H9 (cell line): Measurements from ENCODE around the gene CABLES2. TPM values are rescaled to one million over a fixed set of nuclear protein-coding genes. Genes with fewer than 3 reads are reported as not detected.

Source experiments
- DNase-seq: peaks from one replicate; pipeline ENCODE4 v3.0.0-alpha.2; 2017
- H2AFZ ChIP-seq: one replicate; pipeline ENCODE4 v1.6.1; 2013; ENCODE audit warnings: mild to moderate bottlenecking, low read length, control low read depth, moderate library complexity
- H2AK5ac ChIP-seq: 2 replicates; pipeline ENCODE4 v1.6.1; 2013; ENCODE audit warnings: low read length, control low read depth, mixed read lengths; ENCODE audit not compliant: insufficient read length
- H2BK120ac ChIP-seq: one replicate; pipeline ENCODE4 v1.6.1; 2013; ENCODE audit warnings: low read depth, mild to moderate bottlenecking, low read length, control low read depth, inconsistent platforms; ENCODE audit not compliant: poor library complexity, severe bottlenecking
- H2BK12ac ChIP-seq: 2 replicates; pipeline ENCODE4 v1.6.1; 2013; ENCODE audit warnings: low read length, control low read depth, mixed read lengths, low read depth; ENCODE audit not compliant: insufficient read length
- H2BK15ac ChIP-seq: 2 replicates; pipeline ENCODE4 v1.6.1; 2013; ENCODE audit warnings: low read depth, low read length, control low read depth
- H2BK20ac ChIP-seq: one replicate; pipeline ENCODE4 v1.6.1; 2013; ENCODE audit warnings: low read depth, mild to moderate bottlenecking, low read length, control low read depth, inconsistent platforms; ENCODE audit not compliant: poor library complexity, severe bottlenecking
- H2BK5ac ChIP-seq: 2 replicates; pipeline ENCODE4 v1.6.1; 2013; ENCODE audit warnings: low read length, control low read depth, mixed read lengths; ENCODE audit not compliant: insufficient read length
- H3K14ac ChIP-seq: 2 replicates; pipeline ENCODE4 v1.6.1; 2013; ENCODE audit warnings: low read length, control low read depth; ENCODE audit not compliant: insufficient read depth
- H3K18ac ChIP-seq: 2 replicates; pipeline ENCODE4 v1.6.1; 2013; ENCODE audit warnings: low read depth, mild to moderate bottlenecking, mixed read lengths, low read length, control low read depth; ENCODE audit not compliant: insufficient read length
- H3K23ac ChIP-seq: 2 replicates; pipeline ENCODE4 v1.6.1; 2013; ENCODE audit warnings: low read length, control low read depth, mixed read lengths, low read depth; ENCODE audit not compliant: insufficient read length
- H3K23me2 ChIP-seq: 2 replicates; pipeline ENCODE4 v1.6.1; 2013; ENCODE audit warnings: low read depth, mild to moderate bottlenecking, mixed read lengths, low read length, control low read depth; ENCODE audit not compliant: insufficient read length, poor library complexity, severe bottlenecking
- H3K27ac ChIP-seq: 2 replicates; pipeline ENCODE4 v1.5.1; 2013; ENCODE audit warnings: low read length, control low read depth, mixed read lengths, low read depth; ENCODE audit not compliant: insufficient read length
- H3K27me3 ChIP-seq: 2 replicates; pipeline ENCODE4 v1.6.1; 2013; ENCODE audit warnings: low read length, control low read depth, inconsistent platforms; ENCODE audit not compliant: insufficient read depth
- H3K4ac ChIP-seq: 2 replicates; pipeline ENCODE4 v1.6.1; 2013; ENCODE audit warnings: low read depth, mild to moderate bottlenecking, control low read depth, inconsistent platforms, low read length, moderate library complexity
- H3K4me1 ChIP-seq: 2 replicates; pipeline ENCODE4 v1.6.1; 2013; ENCODE audit warnings: low read length, control low read depth, inconsistent platforms; ENCODE audit not compliant: insufficient read depth
- H3K4me2 ChIP-seq: 2 replicates; pipeline ENCODE4 v1.6.1; 2013; ENCODE audit warnings: low read length, control low read depth, mixed read lengths; ENCODE audit not compliant: insufficient read length, insufficient read depth
- H3K56ac ChIP-seq: 2 replicates; pipeline ENCODE4 v1.6.1; 2013; ENCODE audit warnings: low read depth, mild to moderate bottlenecking, mixed read lengths, low read length, control low read depth; ENCODE audit not compliant: insufficient read length
- H3K79me1 ChIP-seq: 2 replicates; pipeline ENCODE4 v1.6.1; 2013; ENCODE audit warnings: low read depth, mild to moderate bottlenecking, moderate library complexity, low read length, control low read depth, inconsistent platforms; ENCODE audit not compliant: insufficient read depth, poor library complexity, severe bottlenecking
- H3K79me2 ChIP-seq: 2 replicates; pipeline ENCODE4 v1.6.1; 2013; ENCODE audit warnings: low read length, control low read depth, inconsistent platforms; ENCODE audit not compliant: insufficient read depth
- H3K9ac ChIP-seq: 2 replicates; pipeline ENCODE4 v1.6.1; 2013; ENCODE audit warnings: low read length, control low read depth, mixed read lengths; ENCODE audit not compliant: insufficient read length; ENCODE audit errors: extremely low read depth
- H3K9me3 ChIP-seq: one replicate; pipeline ENCODE4 v1.6.1; 2013; ENCODE audit warnings: low read depth, low read length, inconsistent platforms; ENCODE audit not compliant: control insufficient read depth
- H3T11ph ChIP-seq: one replicate; pipeline ENCODE4 v1.6.1; 2013; ENCODE audit warnings: mild to moderate bottlenecking, low read length, control low read depth, inconsistent platforms
- H4K20me1 ChIP-seq: one replicate; pipeline ENCODE4 v1.6.1; 2013; ENCODE audit not compliant: control insufficient read depth, insufficient read length, insufficient read depth
- H4K5ac ChIP-seq: 2 replicates; pipeline ENCODE4 v1.6.1; 2013; ENCODE audit warnings: low read depth, mild to moderate bottlenecking, mixed read lengths, low read length, control low read depth; ENCODE audit not compliant: insufficient read length
- H4K8ac ChIP-seq: replicated peaks from 2 replicates; pipeline ENCODE4 v1.6.1; 2013; ENCODE audit warnings: low read length, control low read depth, mixed read lengths, low read depth; ENCODE audit not compliant: insufficient read length
- H4K91ac ChIP-seq: 2 replicates; pipeline ENCODE4 v1.6.1; 2013; ENCODE audit warnings: low read depth, mild to moderate bottlenecking, moderate library complexity, mixed read lengths, low read length, control low read depth; ENCODE audit not compliant: insufficient read length
- H3K27ac Mint-ChIP-seq, 3 experiments: 2 replicates in 2 of 3; 3 replicates in 1 of 3; pipeline ENCODE4 v1.8.0; 2020 to 2021; ENCODE audit warnings: mixed read lengths in 3 of 3, mild to moderate bottlenecking in 1 of 3, moderate library complexity in 1 of 3
- H3K27me3 Mint-ChIP-seq: 2 replicates; pipeline ENCODE4 v1.8.0; 2021; ENCODE audit warnings: low read depth, mild to moderate bottlenecking, moderate library complexity, mixed read lengths
- H3K36me3 Mint-ChIP-seq, 3 experiments: 2 replicates in 2 of 3; 3 replicates in 1 of 3; pipeline ENCODE4 v1.8.0; 2020 to 2021; ENCODE audit warnings: low read depth in 3 of 3, mixed read lengths in 3 of 3; ENCODE audit not compliant: insufficient read depth in 1 of 3
- H3K4me1 Mint-ChIP-seq, 2 experiments: 2 replicates each; pipeline ENCODE4 v1.8.0; 2020; ENCODE audit warnings: mixed read lengths in 2 of 2
- H3K4me3 Mint-ChIP-seq, 2 experiments: 2 replicates in 1 of 2; 3 replicates in 1 of 2; pipeline ENCODE4 v1.8.0; 2020 to 2021; ENCODE audit warnings: mild to moderate bottlenecking in 2 of 2, mixed read lengths in 2 of 2, moderate library complexity in 1 of 2
- H3K9me3 Mint-ChIP-seq, 2 experiments: 2 replicates in 1 of 2; 3 replicates in 1 of 2; pipeline ENCODE4 v1.8.0; 2020; ENCODE audit warnings: mild to moderate bottlenecking in 2 of 2, mixed read lengths in 2 of 2, moderate library complexity in 1 of 2
- WGBS: extraction: QIAGEN DNeasy Blood & Tissue Kit; methylation state at CpG from one replicate; pipeline ENCODE4 v1.1.7; 2013; ENCODE audit warnings: missing lambda C conversion rate, low lambda C conversion rate, mixed read lengths; ENCODE audit not compliant: insufficient read length; ENCODE audit errors: extremely low coverage; 5-methylcytosine and 5-hydroxymethylcytosine counted together
- total RNA-seq: library from RNA; stranded (reverse); gene quantifications from 2 replicates; pipeline ENCODE4 v1.2.1, GENCODE V29; 2021
- TF ChIP-seq, protein P1 (sequence below): fragments of 200-600 bp; sonication (generic); conservative IDR thresholded peaks from 3 replicates; pipeline ENCODE4 v1.8.0; 2021; ENCODE audit warnings: antibody characterized with exemption, mild to moderate bottlenecking

The CABLES2 gene
- total RNA-seq, 1 experiment from 2014 or later: 10.8 TPM

DNA sequence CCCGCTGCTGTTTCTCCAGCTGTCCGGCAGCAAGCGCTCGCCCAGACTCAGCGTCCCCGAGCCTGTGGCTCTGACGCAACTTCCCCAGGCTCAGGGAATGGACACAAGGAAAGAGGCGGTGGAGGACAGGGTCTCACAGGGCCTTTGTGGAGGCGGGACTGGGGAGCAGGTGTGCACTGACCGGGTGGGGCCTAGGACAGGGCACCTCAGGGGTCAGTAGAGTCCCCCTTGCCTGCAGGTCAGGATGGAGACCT, 60.0 kb downstream of the CABLES2 start:
- no peaks in the 10 kb centered on the region for H3K9me3 ChIP-seq

More for the DNA sequence above, 60.0 kb downstream of the CABLES2 start:
- H3K23me2 ChIP-seq: no peaks in the 10 kb centered on the region
- H3K4me2 ChIP-seq: no peak overlapping the region
- Mint-ChIP-seq H3K27ac (no peak overlapping the region), H3K4me3 (no peak overlapping the region), H3K4me1 (no peaks in the 10 kb centered on the region), H3K27me3 (no peaks in the 10 kb centered on the region; the same call in 1 of the 2 replicates), H3K36me3 (peaks cover 18 to 80% (median 77%) of the 10 kb centered on the region in 3 experiments), H3K9me3 (peaks cover 9 to 18% of the 10 kb centered on the region in 2 experiments)
- H3K4me1 ChIP-seq: no peaks in the 10 kb centered on the region
- no peak overlapping the region for H3K23ac ChIP-seq
- no peak overlapping the region for H3K18ac ChIP-seq
- TF ChIP-seq, protein P1, sequence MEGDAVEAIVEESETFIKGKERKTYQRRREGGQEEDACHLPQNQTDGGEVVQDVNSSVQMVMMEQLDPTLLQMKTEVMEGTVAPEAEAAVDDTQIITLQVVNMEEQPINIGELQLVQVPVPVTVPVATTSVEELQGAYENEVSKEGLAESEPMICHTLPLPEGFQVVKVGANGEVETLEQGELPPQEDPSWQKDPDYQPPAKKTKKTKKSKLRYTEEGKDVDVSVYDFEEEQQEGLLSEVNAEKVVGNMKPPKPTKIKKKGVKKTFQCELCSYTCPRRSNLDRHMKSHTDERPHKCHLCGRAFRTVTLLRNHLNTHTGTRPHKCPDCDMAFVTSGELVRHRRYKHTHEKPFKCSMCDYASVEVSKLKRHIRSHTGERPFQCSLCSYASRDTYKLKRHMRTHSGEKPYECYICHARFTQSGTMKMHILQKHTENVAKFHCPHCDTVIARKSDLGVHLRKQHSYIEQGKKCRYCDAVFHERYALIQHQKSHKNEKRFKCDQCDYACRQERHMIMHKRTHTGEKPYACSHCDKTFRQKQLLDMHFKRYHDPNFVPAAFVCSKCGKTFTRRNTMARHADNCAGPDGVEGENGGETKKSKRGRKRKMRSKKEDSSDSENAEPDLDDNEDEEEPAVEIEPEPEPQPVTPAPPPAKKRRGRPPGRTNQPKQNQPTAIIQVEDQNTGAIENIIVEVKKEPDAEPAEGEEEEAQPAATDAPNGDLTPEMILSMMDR: no peak
- no peaks in the 10 kb centered on the region for H3K79me1 ChIP-seq
- no peak overlapping the region for H2AK5ac ChIP-seq
- no peak overlapping the region for H3K27ac ChIP-seq
- no CpG with 5 or more reads among the region's 10 CpGs for WGBS
- H4K5ac ChIP-seq: no peak overlapping the region
- H4K20me1 ChIP-seq: no peaks in the 10 kb centered on the region
- H3K56ac ChIP-seq: no peak overlapping the region
- no peak overlapping the region for H3K9ac ChIP-seq
- no peak overlapping the region for H3K4ac ChIP-seq
- H2BK20ac ChIP-seq: no peak overlapping the region
- no peak overlapping the region for H2BK15ac ChIP-seq
- no peaks in the 10 kb centered on the region for H3K27me3 ChIP-seq
- no peak overlapping the region for H4K91ac ChIP-seq
- no peak overlapping the region for H2AFZ ChIP-seq
- no peak overlapping the region for H4K8ac ChIP-seq
- H3K14ac ChIP-seq: no peak overlapping the region
- no peak overlapping the region for H2BK120ac ChIP-seq
- H2BK12ac ChIP-seq: no peak overlapping the region
- no peak overlapping the region for H3T11ph ChIP-seq
- no peak for DNase-seq
- no peaks in the 10 kb centered on the region for H3K79me2 ChIP-seq
- no peak overlapping the region for H2BK5ac ChIP-seq
